Measurements from ENCODE around the gene PFN3. TPM values are rescaled to one million over a fixed set of nuclear protein-coding genes. Genes with fewer than 3 reads are reported as not detected.

Gene PFN3
- total and polyA plus RNA-seq, 2 of the 13 experiments (the other 11 are each of a cell fraction or from before 2014, with no cell fraction given), result not detected

- TF ChIP-seq NFAT5 (CRISPR knock-in tag; IDR thresholded peaks at IDR 0.05) (no peak), ZNF20 (CRISPR knock-in tag; IDR thresholded peaks at IDR 0.05) (no peak), IKZF5 (CRISPR knock-in tag; IDR thresholded peaks at IDR 0.05) (peak; percentile 63; the same call in 1 of the 2 replicates), ZNF713 (CRISPR knock-in tag; IDR thresholded peaks at IDR 0.05) (no peak), ATF3 (CRISPR knock-in tag; IDR thresholded peaks at IDR 0.05) (peak; percentile 54; the same call in 1 of the 2 replicates), FUBP1 (CRISPR knock-in tag; IDR thresholded peaks at IDR 0.05; ENCODE audit: borderline replicate concordance) (no peak), SKIL (CRISPR knock-in tag; IDR thresholded peaks at IDR 0.05; ENCODE audit: borderline replicate concordance) (no peak), SRSF1 (optimal IDR thresholded peaks at IDR 0.05; ENCODE audit: low read depth, low read length) (peak; percentile 27), ISX (CRISPR knock-in tag; conservative IDR thresholded peaks at IDR 0.05) (no peak), ZNF124 (CRISPR knock-in tag; IDR thresholded peaks at IDR 0.05) (no peak), REST (IDR thresholded peaks at IDR 0.05; ENCODE audit: borderline replicate concordance in 1 of 2, low read depth in 1 of 2, low read length in 2 of 2) (no peak), ZMYM2 (CRISPR knock-in tag; IDR thresholded peaks at IDR 0.05) (no peak)
These were observed 47.3 kb upstream of the PFN3 start (continued) for GRCh38 chr5:177447611-177448243.

Measured in HepG2 (cell line).